PC-3 (cell line): Measurements from ENCODE around the gene KCNG2. TPM values are rescaled to one million over a fixed set of nuclear protein-coding genes. Genes with fewer than 3 reads are reported as not detected.

Experiments
- ATAC-seq: fragments of 200-7000 bp; cut with Tn5 transposase; 2 replicates; pipeline ENCODE4 v1.9.1; 2020; ENCODE audit warnings: mild to moderate bottlenecking, moderate library complexity
- BruUV-seq: library from RNA; stranded (reverse); fragments of 400-500 nt; replicated peaks from 2 replicates; lab custom pipeline; 2021; lab: Mats Ljungman, UMichigan
- CTCF ChIA-PET: fragments of 300-600 bp; sonication (Branson Sonifier 250); formaldehyde crosslinking; loops from one replicate; lab custom pipeline; 2022; ENCODE audit warnings: antibody characterized with exemption; lab: Charles Lee
- POLR2A ChIA-PET: fragments of 300-600 bp; sonication (Branson Sonifier 250); formaldehyde crosslinking; loops from one replicate; lab custom pipeline; 2022; ENCODE audit warnings: antibody characterized with exemption; ENCODE audit not compliant: unreplicated experiment; lab: Charles Lee
- DNase-seq: peaks from one replicate; pipeline ENCODE4 v3.0.0-alpha.2; 2015
- H2AFZ ChIP-seq: fragments of 300-600 bp; sonication (generic); 2 replicates; pipeline ENCODE4 v1.6.0; 2016; ENCODE audit warnings: antibody characterized with exemption, low read length
- H3F3A ChIP-seq: fragments of 300-600 bp; sonication (generic); one replicate; pipeline ENCODE4 v1.6.0; 2017; ENCODE audit warnings: antibody characterized with exemption, low read length, control low read depth, mild to moderate bottlenecking; ENCODE audit not compliant: unreplicated experiment
- H3K27ac ChIP-seq: fragments of 300-600 bp; sonication (generic); 2 replicates; pipeline ENCODE4 v1.5.1; 2016; ENCODE audit warnings: mild to moderate bottlenecking, low read length
- H3K27me3 ChIP-seq: fragments of 300-600 bp; sonication (generic); 2 replicates; pipeline ENCODE4 v1.6.1; 2016; ENCODE audit warnings: low read length, mixed read lengths
- H3K36me3 ChIP-seq: fragments of 300-600 bp; sonication (generic); 2 replicates; pipeline ENCODE4 v1.6.1; 2016; ENCODE audit warnings: low read depth, mixed run types, low read length, mixed read lengths
- H3K4me1 ChIP-seq: fragments of 300-600 bp; sonication (generic); 2 replicates; pipeline ENCODE4 v1.5.1; 2016; ENCODE audit warnings: low read length; ENCODE audit not compliant: insufficient read depth
- H3K4me2 ChIP-seq: fragments of 300-600 bp; sonication (generic); 2 replicates; pipeline ENCODE4 v1.6.0; 2016; ENCODE audit warnings: low read length
- H3K4me3 ChIP-seq: fragments of 300-600 bp; sonication (generic); 2 replicates; pipeline ENCODE4 v1.5.1; 2016; ENCODE audit warnings: mild to moderate bottlenecking, low read length, mixed read lengths
- H3K79me2 ChIP-seq: fragments of 300-600 bp; sonication (generic); 2 replicates; pipeline ENCODE4 v1.6.1; 2017; ENCODE audit warnings: low read length, mixed read lengths
- H3K9ac ChIP-seq: fragments of 300-600 bp; sonication (generic); 2 replicates; pipeline ENCODE4 v1.6.0; 2016; ENCODE audit warnings: mild to moderate bottlenecking, low read length
- H3K9me2 ChIP-seq: fragments of 300-600 bp; sonication (generic); replicated peaks from 2 replicates; pipeline ENCODE4 v1.6.1; 2016; ENCODE audit warnings: mixed run types, low read length, mixed read lengths
- H3K9me3 ChIP-seq: fragments of 300-600 bp; sonication (generic); 2 replicates; pipeline ENCODE4 v1.6.1; 2016; ENCODE audit warnings: low read length, mixed read lengths
- H4K20me1 ChIP-seq: fragments of 300-600 bp; sonication (generic); 2 replicates; pipeline ENCODE4 v1.6.1; 2016; ENCODE audit warnings: low read length, mixed read lengths
- CTCF ChIP-seq: fragments of 300-600 bp; sonication (generic); conservative IDR thresholded peaks from 2 replicates; pipeline ENCODE4 v1.5.1; 2017; ENCODE audit warnings: antibody characterized with exemption, low read depth, mild to moderate bottlenecking, low read length
- EZH2 ChIP-seq: fragments of 300-600 bp; sonication (generic); IDR thresholded peaks from one replicate; pipeline ENCODE4 v1.6.1; 2017; ENCODE audit warnings: antibody characterized with exemption, mild to moderate bottlenecking, low read length; ENCODE audit not compliant: unreplicated experiment
- EZH2phosphoT487 ChIP-seq: fragments of 300-600 bp; sonication (generic); IDR thresholded peaks from 2 replicates; pipeline ENCODE4 v1.6.1; 2018; ENCODE audit warnings: mild to moderate bottlenecking, antibody characterized with exemption, low read length, borderline replicate concordance
- intact Hi-C: fragments of 100-400 bp; cut with micrococcal nuclease; formaldehyde crosslinking; loops from 2 replicates; pipeline ENCODE4 v1.9.0; 2023
- total RNA-seq: library from RNA; depleted of rRNA; stranded (reverse); fragments of >200 nt; gene quantifications from 2 replicates; pipeline ENCODE4 v1.2.3, GENCODE V29; 2014

The KCNG2 gene
- total RNA-seq, 1 experiment from 2014 or later, result not detected

- Histone ChIP-seq H3K27ac (no peak overlapping the region), H3K9me2 (no peaks in the 10 kb centered on the region), H2AFZ (no peak overlapping the region), H4K20me1 (no peaks in the 10 kb centered on the region), H3K9ac (no peak overlapping the region), H3F3A (no peaks in the 10 kb centered on the region), H3K4me3 (no peak overlapping the region), H3K27me3 (no peaks in the 10 kb centered on the region), H3K79me2 (no peaks in the 10 kb centered on the region), H3K4me2 (no peak overlapping the region), H3K36me3 (no peaks in the 10 kb centered on the region), H3K4me1 (peaks cover 3% of the 10 kb centered on the region; the same call in 1 of the 2 replicates), H3K9me3 (no peaks in the 10 kb centered on the region)
- ChIA-PET CTCF (no interaction called here), POLR2A (no interaction called here)
- no TSS peak for BruUV-seq
- TF ChIP-seq EZH2phosphoT487 (no peak), EZH2 (no peak), CTCF (no peak)
- ATAC-seq (no peak), DNase-seq (no peak)
- intact Hi-C loops, result no loop called here
Measured at GRCh38 chr18:79870301-79871025, 72.7 kb downstream of the KCNG2 start.

- intact Hi-C loops, result no loop called here
- Histone ChIP-seq H3K4me2 (no peak overlapping the region), H3K9me3 (no peaks in the 10 kb centered on the region), H3K4me3 (no peak overlapping the region), H3F3A (no peaks in the 10 kb centered on the region), H3K36me3 (no peaks in the 10 kb centered on the region), H4K20me1 (no peaks in the 10 kb centered on the region), H3K9ac (no peak overlapping the region), H3K4me1 (peaks cover 3% of the 10 kb centered on the region; the same call in 1 of the 2 replicates), H2AFZ (no peak overlapping the region), H3K27ac (no peak overlapping the region), H3K27me3 (no peaks in the 10 kb centered on the region), H3K79me2 (no peaks in the 10 kb centered on the region), H3K9me2 (no peaks in the 10 kb centered on the region)
- ATAC-seq, result no peak
- DNase-seq, result no peak
- CTCF ChIA-PET, result no interaction called here
- POLR2A ChIA-PET, result no interaction called here
- no TSS peak for BruUV-seq
- no peak for TF ChIP-seq EZH2
- no peak for TF ChIP-seq EZH2phosphoT487
- no peak for TF ChIP-seq CTCF
Measured at GRCh38 chr18:79871026-79871390, 73.3 kb downstream of the KCNG2 start.

GRCh38 chr18:79871481-79872091 is 73.8 kb downstream of the KCNG2 start:
- BruUV-seq, result no TSS peak
- TF ChIP-seq CTCF, result no peak
- TF ChIP-seq EZH2phosphoT487, result no peak
- no peak for TF ChIP-seq EZH2
- H3K9ac ChIP-seq, result no peak overlapping the region
- H3K9me3 ChIP-seq, result no peaks in the 10 kb centered on the region
- no peaks in the 10 kb centered on the region for H3K27me3 ChIP-seq
- no peaks in the 10 kb centered on the region for H3K36me3 ChIP-seq
- CTCF ChIA-PET, result no interaction called here
- no peaks in the 10 kb centered on the region for H3F3A ChIP-seq
- POLR2A ChIA-PET, result no interaction called here
- no peak overlapping the region for H2AFZ ChIP-seq
- H3K79me2 ChIP-seq, result no peaks in the 10 kb centered on the region
- H3K4me3 ChIP-seq, result no peak overlapping the region
- intact Hi-C loops, result no loop called here
- no peak for ATAC-seq
- no peaks in the 10 kb centered on the region for H3K9me2 ChIP-seq
- no peaks in the 10 kb centered on the region for H4K20me1 ChIP-seq
- H3K27ac ChIP-seq, result no peak overlapping the region
- no peak overlapping the region for H3K4me2 ChIP-seq
- DNase-seq, result no peak
- peaks cover 3% of the 10 kb centered on the region; the same call in 1 of the 2 replicates for H3K4me1 ChIP-seq
